Panc1 (cell line): Measurements from ENCODE around the gene OLIG2. TPM values are rescaled to one million over a fixed set of nuclear protein-coding genes. Genes with fewer than 3 reads are reported as not detected.

Source experiments
- ATAC-seq: fragments of 200-7000 bp; cut with Tn5 transposase; 2 replicates; pipeline ENCODE4 v1.9.1; 2020; ENCODE audit warnings: mild to moderate bottlenecking, moderate library complexity
- BruUV-seq: library from RNA; stranded (reverse); fragments of 400-500 nt; replicated peaks from 2 replicates; lab custom pipeline; 2021; lab: Mats Ljungman, UMichigan
- CTCF ChIA-PET: fragments of 300-600 bp; sonication (Branson Sonifier 250); formaldehyde crosslinking; loops from one replicate; lab custom pipeline; 2022; ENCODE audit warnings: antibody characterized with exemption; lab: Charles Lee
- POLR2A ChIA-PET: fragments of 300-600 bp; sonication (Branson Sonifier 250); formaldehyde crosslinking; loops from one replicate; lab custom pipeline; 2022; ENCODE audit warnings: antibody characterized with exemption; lab: Charles Lee
- DNase-seq: peaks from one replicate; pipeline ENCODE4 v3.0.0-alpha.2; 2010; ENCODE audit warnings: low read depth, low spot score
- H3K27ac ChIP-seq: 2 replicates; pipeline ENCODE4 v1.5.1; 2011; ENCODE audit warnings: mild to moderate bottlenecking, low read length, inconsistent platforms
- H3K27me3 ChIP-seq: fragments of 200-500 bp; sonication (Bioruptor generic); 2 replicates; pipeline ENCODE4 v1.6.0; 2014; ENCODE audit warnings: low read length, inconsistent platforms; ENCODE audit not compliant: control insufficient read depth, insufficient read depth
- H3K36me3 ChIP-seq: fragments of 200-500 bp; sonication (Bioruptor generic); 2 replicates; pipeline ENCODE4 v1.5.1; 2014; ENCODE audit warnings: inconsistent platforms, mild to moderate bottlenecking, low read length, moderate library complexity; ENCODE audit not compliant: control insufficient read depth, insufficient read depth
- H3K4me1 ChIP-seq: 2 replicates; pipeline ENCODE4 v1.5.1; 2011; ENCODE audit warnings: inconsistent platforms, mild to moderate bottlenecking, low read length, moderate library complexity; ENCODE audit not compliant: control insufficient read depth, insufficient read depth
- H3K4me3 ChIP-seq, 2 experiments: 2 replicates each; pipeline ENCODE4 v1.5.1; 2011 to 2012; ENCODE audit warnings: low read depth in 2 of 2, low read length in 2 of 2, mild to moderate bottlenecking in 2 of 2, inconsistent platforms in 1 of 2, moderate library complexity in 1 of 2
- H3K9me3 ChIP-seq: fragments of 200-500 bp; sonication (Bioruptor generic); 2 replicates; pipeline ENCODE4 v1.5.1; 2014; ENCODE audit warnings: low read depth, mild to moderate bottlenecking, inconsistent platforms, low read length, moderate library complexity; ENCODE audit not compliant: control insufficient read depth, insufficient read depth
- POLR2AphosphoS5 ChIP-seq: IDR thresholded peaks from 2 replicates; pipeline ENCODE4 v1.6.1; 2012; ENCODE audit warnings: mild to moderate bottlenecking, low read depth, low read length, moderate library complexity
- REST ChIP-seq, 2 experiments: IDR thresholded peaks; 2 replicates each; pipeline ENCODE4 v1.6.1; 2011 to 2012; ENCODE audit warnings: low read depth in 2 of 2, control low read depth in 1 of 2, low read length in 1 of 2, mild to moderate bottlenecking in 1 of 2, moderate library complexity in 1 of 2; ENCODE audit not compliant: insufficient read depth in 1 of 2
- SIN3A ChIP-seq: IDR thresholded peaks from 2 replicates; pipeline ENCODE4 v1.6.1; 2012; ENCODE audit warnings: low read depth, mild to moderate bottlenecking, low read length, moderate library complexity, borderline replicate concordance; ENCODE audit not compliant: insufficient read depth
- TCF7L2 ChIP-seq: IDR thresholded peaks from 2 replicates; pipeline ENCODE4 v1.6.1; 2011; ENCODE audit warnings: mild to moderate bottlenecking, low read depth, low read length, inconsistent platforms
- in situ Hi-C: cut with HindIII; loops from 2 replicates; pipeline ENCODE4 v1.10.0; 2016; ENCODE audit warnings: low sequenced_read_pairs, low pct_unique_long_range_greater_than_20kb
- intact Hi-C: fragments of 100-400 bp; cut with micrococcal nuclease; formaldehyde crosslinking; loops from one replicate; pipeline ENCODE4 v1.10.0; 2022; ENCODE audit not compliant: unreplicated experiment
- total RNA-seq: library from RNA; stranded (reverse); gene quantifications from one replicate; pipeline ENCODE4 v1.2.1, GENCODE V29; 2021; ENCODE audit not compliant: unreplicated experiment
- TF ChIP-seq, protein P1 (sequence below): fragments of 450-650 bp; IDR thresholded peaks from 2 replicates; pipeline ENCODE4 v1.5.1; 2017; ENCODE audit warnings: mild to moderate bottlenecking

The OLIG2 gene
- total RNA-seq, 1 experiment from 2014 or later, result not detected

- intact Hi-C loops, result loop anchor here (5.0 kb wide), 1 partner anchor 136 kb away; no protein-coding TSS in a partner anchor
- Histone ChIP-seq H3K27me3 (peaks cover 3% of the 10 kb centered on the region; the same call in 1 of the 2 replicates), H3K36me3 (no peaks in the 10 kb centered on the region), H3K27ac (no peak overlapping the region), H3K4me1 (no peaks in the 10 kb centered on the region), H3K9me3 (no peaks in the 10 kb centered on the region), H3K4me3 (no peak overlapping the region)
- BruUV-seq, result no TSS peak
- ChIA-PET POLR2A (no interaction called here), CTCF (no interaction called here)
- in situ Hi-C loops, result no loop called here
- DNase-seq (no peak), ATAC-seq (no peak)
- TF ChIP-seq TCF7L2 (no peak), POLR2AphosphoS5 (no peak), REST (IDR thresholded peaks at IDR 0.05; ENCODE audit: insufficient read depth in 1 of 2, low read depth in 2 of 2, low read length in 1 of 2) (no peak), SIN3A (no peak)
- TF ChIP-seq, protein P1, sequence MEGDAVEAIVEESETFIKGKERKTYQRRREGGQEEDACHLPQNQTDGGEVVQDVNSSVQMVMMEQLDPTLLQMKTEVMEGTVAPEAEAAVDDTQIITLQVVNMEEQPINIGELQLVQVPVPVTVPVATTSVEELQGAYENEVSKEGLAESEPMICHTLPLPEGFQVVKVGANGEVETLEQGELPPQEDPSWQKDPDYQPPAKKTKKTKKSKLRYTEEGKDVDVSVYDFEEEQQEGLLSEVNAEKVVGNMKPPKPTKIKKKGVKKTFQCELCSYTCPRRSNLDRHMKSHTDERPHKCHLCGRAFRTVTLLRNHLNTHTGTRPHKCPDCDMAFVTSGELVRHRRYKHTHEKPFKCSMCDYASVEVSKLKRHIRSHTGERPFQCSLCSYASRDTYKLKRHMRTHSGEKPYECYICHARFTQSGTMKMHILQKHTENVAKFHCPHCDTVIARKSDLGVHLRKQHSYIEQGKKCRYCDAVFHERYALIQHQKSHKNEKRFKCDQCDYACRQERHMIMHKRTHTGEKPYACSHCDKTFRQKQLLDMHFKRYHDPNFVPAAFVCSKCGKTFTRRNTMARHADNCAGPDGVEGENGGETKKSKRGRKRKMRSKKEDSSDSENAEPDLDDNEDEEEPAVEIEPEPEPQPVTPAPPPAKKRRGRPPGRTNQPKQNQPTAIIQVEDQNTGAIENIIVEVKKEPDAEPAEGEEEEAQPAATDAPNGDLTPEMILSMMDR, result no peak
Observed at GRCh38 chr21:32991361-32991760, 34.4 kb upstream of the OLIG2 start.

- ChIA-PET CTCF (interaction anchor here (0.9 to 1.5 kb wide), 2 partner anchors 134 to 203 kb away, joined by 5 to 8 read pairs; no protein-coding TSS in a partner anchor), POLR2A (no interaction called here)
- Histone ChIP-seq H3K9me3 (no peaks in the 10 kb centered on the region), H3K27ac (no peak overlapping the region), H3K27me3 (no peaks in the 10 kb centered on the region; the same call in 1 of the 2 replicates), H3K36me3 (no peaks in the 10 kb centered on the region), H3K4me1 (no peaks in the 10 kb centered on the region), H3K4me3 (no peak overlapping the region)
- in situ Hi-C loops, result no loop called here
- TF ChIP-seq, protein P1, result no peak
- TF ChIP-seq POLR2AphosphoS5 (no peak), SIN3A (no peak), TCF7L2 (no peak), REST (IDR thresholded peaks at IDR 0.05; ENCODE audit: insufficient read depth in 1 of 2, low read depth in 2 of 2, low read length in 1 of 2) (no peak)
- no peak for DNase-seq
- intact Hi-C loops, result loop anchor here (5.0 kb wide), 1 partner anchor 133 kb away; no protein-coding TSS in a partner anchor
- no TSS peak for BruUV-seq
- ATAC-seq, result no peak
Observed at GRCh38 chr21:32993894-32994293, 31.8 kb upstream of the OLIG2 start.
